Sciatic nerve (tissue), 2 donors: ENCODE measurements around the gene RASSF4. TPM values are rescaled to one million over a fixed set of nuclear protein-coding genes. Genes with fewer than 3 reads are reported as not detected.

Source experiments
- ATAC-seq: fragments of 200-7000 bp; cut with Tn5 transposase; one replicate; pipeline ENCODE4 v1.9.1; 2020; ENCODE audit warnings: mild to moderate bottlenecking, moderate library complexity
- DNase-seq: peaks from one replicate; pipeline ENCODE4 v3.0.0-alpha.2; 2020; ENCODE audit warnings: low spot score
- intact Hi-C: fragments of 100-400 bp; cut with DNase I; formaldehyde crosslinking; loops from one replicate; pipeline ENCODE4 v1.14.2; 2022
- total RNA-seq: library from RNA; stranded (reverse); fragmentation: NEBNext Ultra II Directional; extraction: Animal tissue kit (Norgen Biotek cat#: 25700); gene quantifications from one replicate; pipeline ENCODE4 v1.2.1, GENCODE V29; 2021
- donor health status: DM: no; HTN: no; CAD: no.
- donor health status: DM: no; HTN: no; CAD: no.

RASSF4 gene
- total RNA-seq, 1 donor from 2014 or later, result 63.7 TPM

DNA sequence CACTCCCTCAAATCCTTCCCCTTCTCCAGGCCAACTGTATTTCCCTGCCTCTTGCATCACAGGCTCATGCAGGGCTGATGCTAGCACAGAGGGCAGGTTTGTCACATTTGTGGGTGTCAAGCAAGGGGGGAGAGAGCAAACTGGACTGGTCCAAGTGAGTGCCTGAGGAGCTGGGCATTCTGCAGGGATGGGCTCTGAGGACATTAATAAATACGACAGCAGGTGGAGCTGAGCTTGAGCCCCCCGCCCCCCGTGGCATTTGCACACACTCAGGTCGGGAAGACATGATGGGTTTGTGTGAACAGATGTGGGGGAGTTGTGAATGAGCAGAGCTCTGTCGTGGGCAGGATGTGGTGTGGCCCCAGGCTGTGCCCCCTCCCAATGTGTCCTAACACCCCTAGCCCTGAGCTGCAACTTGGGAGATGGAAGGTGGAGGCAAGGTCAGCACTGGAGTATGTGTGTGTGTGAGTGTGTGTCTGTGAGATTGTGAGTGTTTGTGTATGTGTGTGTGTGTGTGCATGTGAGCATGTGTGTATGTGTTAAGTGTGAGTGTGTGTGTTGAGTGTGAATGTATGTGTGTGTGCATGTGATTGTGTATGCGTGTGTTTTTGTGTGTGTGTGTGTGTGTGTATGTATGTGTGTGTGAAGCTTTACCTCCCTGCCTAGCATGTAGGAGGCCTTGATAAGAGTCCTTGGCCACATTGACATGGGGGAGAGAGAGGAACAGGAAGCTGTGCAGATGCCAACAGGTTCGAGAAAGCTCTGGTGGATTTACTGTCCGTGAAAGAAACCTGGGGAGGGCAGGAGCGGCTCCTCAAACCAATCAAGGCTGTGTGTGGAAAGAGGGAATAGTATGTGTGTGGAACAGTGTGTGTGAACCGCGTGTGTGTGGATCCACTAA is 9.1 kb downstream of the RASSF4 start:
- intact Hi-C loops, result no loop called here
- no peak for ATAC-seq
- DNase-seq, result no peak

DNA sequence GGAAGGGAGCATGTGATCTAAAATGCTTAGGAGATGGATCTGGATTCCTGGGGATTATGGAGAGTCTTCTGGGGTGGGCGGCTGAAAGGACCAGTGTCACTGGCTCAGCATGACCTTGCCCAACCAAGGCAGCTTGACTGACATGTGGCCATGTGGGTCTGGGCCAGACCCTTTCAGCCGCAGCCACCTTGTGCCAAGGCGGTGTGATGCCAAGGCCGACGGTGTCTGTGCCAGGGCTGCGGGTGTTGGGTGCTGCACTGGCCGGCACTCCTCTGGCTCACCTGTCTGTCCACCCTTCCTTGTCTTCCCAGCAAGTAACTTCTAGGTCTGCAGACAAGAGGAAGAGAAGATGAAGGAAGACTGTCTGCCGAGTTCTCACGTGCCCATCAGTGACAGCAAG is 10.3 kb downstream of the RASSF4 start:
- ATAC-seq (no peak), DNase-seq (peak; percentile 57)
- intact Hi-C loops, result no loop called here

DNA sequence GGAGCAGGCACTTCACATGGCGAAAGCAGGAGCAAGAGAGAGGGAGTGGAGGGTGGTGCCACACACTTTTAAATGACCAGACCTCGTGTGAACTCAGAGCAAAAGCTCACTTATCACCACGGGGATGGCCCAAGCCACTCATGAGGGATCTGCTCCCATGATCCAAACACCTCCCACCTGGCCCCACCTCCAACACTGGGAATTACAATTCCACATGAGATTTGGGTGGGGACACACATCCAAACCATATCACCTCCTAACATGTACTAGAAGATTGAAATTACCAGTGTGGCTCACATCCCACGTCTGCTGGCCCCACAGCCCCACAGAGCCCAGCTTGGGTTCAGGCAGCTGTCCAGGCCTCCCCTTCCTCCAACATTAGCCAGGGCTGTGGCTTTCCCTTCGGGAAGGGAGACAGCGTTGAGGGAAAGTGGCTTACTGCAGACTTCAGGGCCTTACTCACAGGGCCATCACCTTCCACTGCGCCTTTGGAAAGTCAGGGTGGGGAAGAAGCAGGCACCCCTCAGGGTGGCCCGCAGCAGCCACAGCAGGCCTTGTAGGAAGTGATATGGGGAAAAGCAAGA is 11.3 kb downstream of the RASSF4 start:
- ATAC-seq (no peak), DNase-seq (peak; percentile 42)
- intact Hi-C loops, result no loop called here

DNA sequence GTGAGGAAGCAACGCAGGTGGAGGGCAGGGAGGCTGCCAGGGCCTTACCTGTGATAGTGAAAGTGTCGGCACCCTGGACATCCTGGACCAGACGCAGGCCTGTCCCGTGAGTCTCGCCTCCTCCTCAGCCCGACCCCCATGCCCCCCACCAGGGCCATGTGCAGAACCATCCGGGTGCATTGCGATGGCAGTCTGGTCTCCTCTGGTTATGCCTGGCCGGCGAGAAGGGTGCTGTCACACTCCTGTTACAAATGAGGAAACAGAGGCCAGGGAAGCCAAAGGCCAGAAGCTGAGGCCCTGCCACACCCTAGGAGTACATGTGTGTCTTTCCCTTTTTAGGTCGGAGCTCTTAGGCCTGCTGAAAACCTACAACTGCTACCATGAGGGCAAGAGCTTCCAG is 11.8 kb downstream of the RASSF4 start:
- no peak for ATAC-seq

DNA sequence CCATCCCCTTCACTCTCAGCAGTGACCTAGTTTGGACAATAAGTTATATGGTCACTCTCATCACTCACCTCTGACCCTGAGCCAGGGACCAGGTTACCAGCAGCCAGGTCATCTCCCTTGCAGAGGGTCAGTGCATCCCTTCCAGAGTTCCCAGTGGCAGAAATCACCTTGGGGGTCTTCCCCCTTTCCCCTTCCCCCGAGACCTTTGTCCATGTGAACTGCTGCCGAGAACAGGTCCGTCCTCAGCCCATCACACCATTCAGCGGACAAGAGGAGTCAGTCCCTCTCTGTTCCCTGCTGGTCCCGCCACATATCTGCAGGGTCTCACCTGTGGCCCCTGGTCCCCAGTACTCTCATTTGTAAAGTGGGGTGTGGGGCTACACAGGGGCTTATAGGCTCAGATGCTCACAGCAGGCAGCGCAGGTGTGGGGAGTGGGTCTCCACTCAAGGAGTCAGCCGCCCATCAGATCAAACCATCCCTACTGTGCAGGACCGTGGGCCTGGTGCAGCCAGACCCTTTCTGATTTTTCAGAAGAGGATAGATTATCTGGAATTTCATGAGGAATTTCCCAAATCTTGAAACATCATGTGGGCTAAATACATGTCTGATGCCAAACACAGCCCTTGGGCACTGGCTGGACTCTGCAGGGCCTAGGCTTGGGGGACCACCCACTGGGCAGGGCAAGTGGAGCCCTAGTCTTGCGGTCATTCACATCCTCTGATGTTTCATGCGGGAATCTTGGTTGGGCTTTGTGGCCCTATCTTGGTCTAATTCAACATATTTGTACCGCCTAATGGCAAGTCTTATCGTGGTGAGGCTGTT is 12.5 kb downstream of the RASSF4 start:
- intact Hi-C loops, result no loop called here
- DNase-seq, result peak; percentile 52
- no peak for ATAC-seq

More for the DNA sequence above, 11.8 kb downstream of the RASSF4 start:
- DNase-seq, result peak; percentile 53
- intact Hi-C loops, result no loop called here

DNA sequence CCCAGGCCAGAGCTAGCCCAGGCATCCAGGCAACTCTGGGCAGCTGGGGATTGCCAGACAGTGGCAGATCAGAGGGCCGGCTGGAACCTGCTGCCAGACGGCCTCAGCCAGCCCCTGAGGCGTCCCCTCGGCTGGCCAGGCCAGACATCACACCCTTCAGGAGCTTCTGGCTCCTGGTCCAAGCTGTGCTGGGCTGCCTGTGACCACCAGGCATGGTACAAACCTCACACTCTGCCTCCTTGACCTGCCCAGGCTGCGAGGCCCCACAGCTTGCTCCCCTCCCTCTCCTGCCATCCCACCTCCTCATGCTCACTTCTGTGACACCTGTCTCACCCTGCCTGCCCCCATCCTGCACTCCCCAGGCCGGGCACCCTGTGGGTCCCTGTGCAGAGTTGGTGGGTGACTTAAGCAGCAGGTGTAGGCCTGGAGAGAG is 13.3 kb downstream of the RASSF4 start:
- intact Hi-C loops, result no loop called here
- ATAC-seq (no peak), DNase-seq (peak; percentile 58)

DNA sequence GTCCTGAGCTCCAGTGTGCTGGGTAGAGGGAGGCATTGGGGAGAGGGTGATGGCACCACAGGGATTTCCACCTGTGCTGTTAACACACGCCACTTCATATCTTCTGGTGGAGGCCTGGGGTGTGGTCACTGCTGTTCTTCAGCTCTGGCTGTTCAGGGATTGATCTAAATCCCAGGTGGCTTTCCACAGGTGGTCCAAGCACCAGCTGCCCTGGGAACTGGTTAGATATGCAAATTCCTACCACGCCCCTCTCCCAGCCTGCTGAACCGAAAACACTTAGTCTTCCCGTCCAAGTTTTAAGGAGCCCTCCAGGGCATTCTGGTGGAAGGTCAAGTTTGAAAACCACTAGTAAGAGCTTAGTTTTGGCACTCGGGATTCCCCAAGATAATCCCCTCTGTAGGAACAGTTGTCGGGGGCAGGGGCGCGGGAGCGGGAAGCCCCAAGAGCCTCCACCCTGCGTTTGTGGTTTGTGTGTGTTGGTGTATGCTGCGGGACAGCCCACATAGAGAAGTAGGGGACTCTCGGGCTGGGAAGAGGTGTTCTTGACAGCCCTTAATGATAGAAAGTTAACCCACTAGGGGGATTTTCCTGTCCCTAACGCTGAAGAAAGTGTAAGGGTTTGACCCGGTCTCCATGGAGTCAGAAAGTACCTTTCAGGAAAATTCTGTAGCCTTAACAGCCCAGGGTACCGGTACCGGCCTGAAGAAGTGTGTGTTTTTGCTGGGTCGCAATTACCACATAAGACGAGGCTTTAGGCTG is 13.9 kb downstream of the RASSF4 start:
- no peak for ATAC-seq
- intact Hi-C loops, result loop anchor here (2.0 kb wide), 1 partner anchor 37 kb away; no protein-coding TSS in a partner anchor
- DNase-seq, result peak; percentile 56

DNA sequence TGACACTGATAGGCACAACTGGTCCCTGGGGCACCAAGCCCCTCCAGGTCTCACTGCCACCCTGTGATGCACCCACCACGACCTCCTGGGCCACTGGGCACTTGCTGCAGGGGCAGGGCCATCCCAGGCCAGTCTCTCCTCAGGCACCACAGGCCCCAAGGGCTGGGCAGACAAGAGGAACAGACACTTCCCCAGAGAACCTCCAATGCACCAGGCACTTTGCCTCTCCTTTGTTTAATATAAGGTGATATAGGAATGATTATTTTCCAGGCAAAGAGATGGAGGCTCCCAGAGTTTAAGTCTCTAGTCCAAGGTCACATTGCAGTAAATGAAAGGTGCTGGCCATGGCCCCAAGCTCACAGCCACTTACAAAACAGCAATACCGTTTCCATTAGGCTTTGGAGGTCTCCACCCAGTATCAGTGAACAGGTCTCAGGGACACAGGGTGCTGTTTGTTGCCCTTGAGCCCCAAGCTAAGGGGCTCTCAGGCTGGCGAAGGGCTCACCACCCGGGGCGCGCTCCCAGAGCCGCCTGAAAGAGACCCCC is 14.6 kb downstream of the RASSF4 start:
- intact Hi-C loops, result loop anchor here (2.0 kb wide), 1 partner anchor 37 kb away; no protein-coding TSS in a partner anchor
- ATAC-seq (no peak), DNase-seq (peak; percentile 59)

DNA sequence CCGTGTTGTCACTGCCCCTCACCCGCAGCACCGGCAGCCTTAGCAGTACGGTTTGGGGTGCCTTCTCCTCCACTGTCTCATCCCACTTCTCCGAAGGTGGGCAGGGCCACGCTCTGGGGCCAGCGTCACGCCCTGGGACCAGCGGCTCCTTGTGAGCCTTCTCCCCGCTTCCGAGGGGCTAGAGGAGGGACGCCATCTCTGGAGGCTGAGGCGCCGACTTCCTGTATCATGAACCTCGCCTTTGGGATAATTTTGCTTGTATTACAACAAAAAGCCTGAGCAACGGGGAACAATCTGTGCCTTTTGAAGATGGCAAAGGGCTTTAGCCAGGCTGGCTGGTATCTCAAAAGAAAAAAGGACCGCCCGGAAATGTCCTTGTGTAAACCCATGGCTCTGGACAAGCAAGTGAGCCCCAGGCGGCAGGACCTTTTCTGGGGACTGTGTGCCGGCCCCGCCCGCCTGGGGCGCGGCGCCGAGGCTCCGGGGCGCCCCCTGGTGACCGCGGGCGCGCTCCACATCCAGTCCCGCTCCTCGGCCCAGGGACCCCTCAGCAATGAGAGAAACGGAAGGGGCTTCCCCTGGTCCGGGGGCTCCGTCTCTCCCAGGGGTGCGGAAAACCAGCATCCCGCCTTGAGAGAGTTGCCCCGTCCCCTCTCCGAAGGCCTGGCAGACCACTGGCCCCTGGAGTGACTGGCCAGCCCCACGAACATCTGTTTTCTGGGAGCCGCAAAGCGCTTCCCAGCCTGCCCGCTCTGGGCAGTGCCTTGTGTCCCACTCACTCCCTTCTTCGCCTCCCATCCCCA is 15.2 kb downstream of the RASSF4 start:
- DNase-seq (peak; percentile 82), ATAC-seq (peak; percentile 63)
- intact Hi-C loops, result loop anchor here (2.0 kb wide), 1 partner anchor 38 kb away; no protein-coding TSS in a partner anchor

DNA sequence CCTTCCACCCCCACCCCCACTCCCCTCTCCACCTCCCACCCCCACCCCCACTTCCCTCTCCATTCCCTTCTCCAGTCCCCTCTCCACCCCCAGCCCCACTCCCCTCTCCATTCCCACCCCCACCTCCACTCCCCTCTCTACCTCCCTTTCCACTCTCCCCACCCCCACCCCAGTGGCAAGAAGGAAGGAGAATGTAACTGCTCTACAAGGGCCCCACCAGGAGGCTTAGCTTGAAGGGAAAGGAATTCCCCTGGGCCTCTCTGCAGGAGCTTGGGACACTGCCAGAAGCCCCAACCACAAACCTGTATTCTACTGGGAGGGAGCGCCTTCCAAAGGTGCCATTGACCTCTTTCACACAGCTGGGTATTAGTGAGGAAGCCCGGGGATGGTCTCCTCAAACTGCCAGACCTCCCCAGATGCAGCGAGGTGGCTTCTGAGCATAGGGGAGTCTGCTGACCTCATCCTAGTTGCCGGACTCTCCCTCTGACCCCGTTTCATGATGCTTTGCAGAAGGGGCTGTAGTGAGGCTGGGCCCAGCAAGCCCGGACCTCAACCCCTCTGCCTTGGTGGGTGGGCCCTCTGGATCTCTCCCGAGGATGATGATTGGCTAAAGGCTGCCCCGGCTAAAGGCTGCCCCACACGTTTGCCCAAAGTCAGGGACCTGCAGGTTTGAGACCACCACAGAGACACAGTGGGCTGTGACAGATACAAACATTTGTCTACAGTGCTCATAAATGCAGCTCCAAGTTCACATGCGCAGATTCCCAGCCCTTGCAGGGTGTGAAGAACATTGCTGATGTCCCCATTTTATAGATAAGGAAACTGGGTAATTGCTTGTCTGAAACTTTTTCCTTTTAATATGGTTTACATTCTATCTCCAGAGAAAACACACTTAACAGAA is 16.1 kb downstream of the RASSF4 start:
- peak; percentile 76 for DNase-seq
- peak; percentile 25 for ATAC-seq
- intact Hi-C loops, result loop anchor here (2.0 kb wide), 1 partner anchor 39 kb away; no protein-coding TSS in a partner anchor

DNA sequence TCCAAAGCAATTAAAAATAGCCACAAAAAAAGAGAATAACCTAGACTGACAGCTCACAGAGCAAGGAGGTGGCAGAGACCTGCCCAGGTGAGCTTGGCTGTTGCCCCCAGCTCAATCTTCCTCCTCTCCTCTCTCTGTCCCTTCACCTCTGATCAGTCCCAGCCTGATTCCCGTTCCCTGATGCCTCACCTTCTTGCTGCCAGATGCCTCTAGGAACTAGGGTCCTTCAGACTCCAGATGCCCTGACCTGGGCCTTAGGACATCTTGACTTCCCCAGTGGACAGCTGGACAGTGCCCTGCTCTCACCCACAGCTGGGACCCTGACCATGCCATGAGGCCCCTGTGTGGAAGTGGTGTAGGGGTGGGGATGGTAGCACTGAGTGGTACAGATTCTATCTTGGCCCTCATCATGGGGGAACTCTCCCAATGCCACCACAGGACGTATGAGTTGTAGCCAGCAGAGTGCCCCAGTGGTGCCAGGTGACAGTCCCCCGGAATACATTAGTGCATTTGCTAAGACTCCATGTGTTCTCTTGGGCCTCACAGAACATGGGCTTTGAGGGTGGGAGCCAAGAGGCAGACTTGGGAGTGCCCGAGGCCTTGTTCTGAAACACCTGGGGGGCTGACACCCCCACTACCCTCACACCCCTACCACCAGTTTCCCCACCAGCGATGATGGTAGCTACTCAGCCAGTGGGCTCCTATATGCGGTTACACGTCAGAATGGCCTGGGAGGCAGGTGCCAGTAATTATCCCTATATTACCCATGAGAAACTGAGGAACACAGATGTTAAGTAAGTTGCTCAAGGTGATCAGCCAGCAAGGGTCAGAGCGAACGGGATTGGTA is 17.0 kb downstream of the RASSF4 start:
- intact Hi-C loops, result no loop called here
- peak; percentile 69 for DNase-seq

DNA sequence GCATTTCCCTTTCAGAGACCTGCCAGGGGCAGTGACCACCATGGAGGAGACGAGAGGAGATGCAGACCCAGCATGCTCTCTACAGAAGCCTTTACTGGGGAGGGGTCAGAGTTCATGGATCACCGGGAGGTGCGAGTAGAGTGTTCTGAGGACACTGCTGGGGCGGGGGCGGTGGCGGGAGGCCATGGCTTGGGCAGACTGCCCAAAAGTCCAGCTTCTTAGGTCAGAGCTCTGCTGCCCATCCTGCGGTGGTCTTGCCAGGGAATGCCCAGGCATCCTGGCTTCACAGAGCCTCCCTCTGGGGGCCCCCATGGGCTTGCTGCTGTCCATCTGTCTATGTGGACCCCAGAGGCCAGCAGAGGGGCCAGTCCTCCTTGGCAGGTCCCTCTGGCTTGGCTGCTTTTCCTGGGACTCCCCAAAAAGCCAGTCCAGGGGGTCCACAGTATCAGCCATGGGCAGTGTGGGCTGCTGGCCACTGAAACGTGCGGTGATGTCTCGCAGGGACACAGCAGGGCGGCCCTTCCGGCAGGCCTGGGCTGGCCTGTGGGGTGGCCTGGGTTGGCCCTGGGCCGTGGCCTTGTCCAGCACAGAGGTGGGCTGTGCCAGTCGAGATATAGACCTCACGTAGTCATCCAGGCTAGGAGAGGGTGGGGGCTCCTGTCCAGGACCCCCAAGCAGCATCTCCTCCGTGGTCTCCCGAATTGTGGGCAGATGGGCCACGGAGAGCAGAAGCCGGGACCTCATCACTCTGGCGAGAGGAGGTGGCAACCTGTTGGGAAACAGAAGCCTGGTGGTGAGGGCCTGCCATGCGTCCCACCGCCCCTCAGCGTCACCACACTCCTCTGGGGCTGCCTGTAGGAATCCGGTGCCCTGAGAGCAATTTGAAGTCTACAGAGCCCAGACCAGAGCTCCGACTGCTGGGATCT is 17.9 kb downstream of the RASSF4 start:
- ATAC-seq, result no peak
- peak; percentile 70 for DNase-seq
- intact Hi-C loops, result no loop called here

More for the DNA sequence above, 17.0 kb downstream of the RASSF4 start:
- ATAC-seq, result peak; percentile 1

DNA sequence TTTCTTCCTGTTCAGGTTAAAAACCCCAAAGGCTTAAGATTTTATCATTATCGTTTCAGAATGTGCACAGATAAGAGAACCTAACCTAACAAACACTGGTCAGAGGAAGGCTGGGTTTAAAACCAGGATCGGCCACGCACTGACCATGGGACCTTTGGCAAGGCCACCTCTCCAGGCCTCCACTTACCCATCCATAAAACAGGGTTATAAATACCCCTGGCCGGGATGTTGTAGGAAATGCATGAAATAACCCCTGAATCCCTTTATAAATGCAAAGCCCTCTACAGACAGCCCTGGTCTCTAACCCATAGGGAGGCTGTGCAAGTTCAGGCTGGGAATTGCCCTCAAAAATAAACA is 18.6 kb downstream of the RASSF4 start:
- ATAC-seq (no peak), DNase-seq (no peak)
- intact Hi-C loops, result no loop called here

DNA sequence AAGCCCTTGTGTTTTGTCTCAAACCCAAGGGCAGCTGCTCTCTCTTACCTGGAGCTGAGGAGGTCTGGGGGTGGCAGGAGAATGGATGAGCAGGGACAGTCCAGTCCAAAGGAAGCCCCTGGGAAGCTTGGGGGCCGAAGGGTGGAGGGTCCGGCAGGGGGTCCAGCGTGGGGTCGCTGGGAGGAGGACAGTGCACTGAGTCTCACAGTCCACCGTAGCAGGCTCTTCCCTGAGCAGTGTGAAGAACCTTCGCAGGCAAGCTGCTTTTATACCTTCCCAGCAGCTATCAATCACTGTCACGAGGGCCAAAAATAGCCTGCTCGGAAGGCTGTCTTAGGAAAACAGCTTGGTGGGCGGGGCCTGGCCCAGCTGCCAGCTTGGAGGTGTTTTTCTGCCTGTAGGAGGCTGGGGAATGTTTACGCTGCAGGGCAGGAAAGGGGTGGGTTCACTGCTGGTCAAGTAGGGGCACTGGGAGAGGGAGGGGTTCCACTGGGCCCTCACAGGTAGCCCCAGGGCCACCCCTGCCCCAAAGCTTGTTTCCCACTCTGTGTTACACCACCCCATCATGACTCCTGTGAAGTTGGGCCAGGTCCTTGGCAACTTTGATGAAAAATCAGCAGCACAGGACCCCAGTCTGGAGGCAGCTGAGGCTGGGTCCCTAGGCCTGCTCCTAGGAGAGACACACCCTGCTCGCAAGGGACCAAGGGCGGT is 19.1 kb downstream of the RASSF4 start, which contains the start of gene DEPP1:
Gene DEPP1 (minus strand): TSS at position 240 of the 711 bp plus-strand sequence. CDS start 779 bp downstream, outside the sequence.
- peak; percentile 76 for ATAC-seq
- intact Hi-C loops, result no loop called here
- peak; percentile 96 for DNase-seq
